GM12865 (cell line): Measurements from ENCODE around the gene BRCA2.

Experiments
- DNase-seq: peaks from one replicate; pipeline ENCODE4 v3.0.0; 2010; ENCODE audit warnings: low read depth
- H3K4me3 ChIP-seq: 2 replicates; pipeline ENCODE4 v1.5.1; 2011; ENCODE audit warnings: mild to moderate bottlenecking, low read depth, low read length, control low read depth
- CTCF ChIP-seq: IDR thresholded peaks from 2 replicates; pipeline ENCODE4 v1.5.1; 2011; ENCODE audit warnings: low read length, control low read depth, low read depth, inconsistent platforms; ENCODE audit not compliant: insufficient read depth; ENCODE audit errors: missing control alignments

BRCA2 gene

GRCh38 chr13:32426990-32427851 is 111.9 kb downstream of the BRCA2 start:
- no peak for TF ChIP-seq CTCF
- DNase-seq = peak; percentile 76
- peak overlapping the region; percentile 75 for H3K4me3 ChIP-seq

GRCh38 chr13:32427852-32428580 is 112.7 kb downstream of the BRCA2 start, which contains the start of gene N4BP2L1:
Gene N4BP2L1, minus strand, starts transcription at chr13:32428130. Its CDS starts 48 bp downstream, at chr13:32428082.
- peak; percentile 95 for DNase-seq
- peak within 1 kb of the TSS; percentile 75 for H3K4me3 ChIP-seq
- no peak for TF ChIP-seq CTCF

- DNase-seq = peak; percentile 69
- no peak for TF ChIP-seq CTCF
- H3K4me3 ChIP-seq = peak overlapping the region; percentile 75
These were observed 113.5 kb downstream of the BRCA2 start for GRCh38 chr13:32428581-32429432.

- DNase-seq = no peak
- no peak for TF ChIP-seq CTCF
- H3K4me3 ChIP-seq = peak overlapping the region; percentile 75
These were observed 114.2 kb downstream of the BRCA2 start for GRCh38 chr13:32429433-32429909.

- no peak overlapping the region for H3K4me3 ChIP-seq
- TF ChIP-seq CTCF = no peak
- DNase-seq = no peak
These were observed 114.9 kb downstream of the BRCA2 start for GRCh38 chr13:32430018-32430747.

GRCh38 chr13:32431361-32431760 is 116.1 kb downstream of the BRCA2 start:
- no peak overlapping the region for H3K4me3 ChIP-seq
- DNase-seq = no peak
- TF ChIP-seq CTCF = no peak
